ENCODE data around the gene GBA3. TPM values are rescaled to one million over a fixed set of nuclear protein-coding genes. Genes with fewer than 3 reads are reported as not detected.

The GBA3 gene
- total and polyA plus RNA-seq, 2 of the 8 experiments (the other 6 are each of a cell fraction or from before 2014, with no cell fraction given), result not detected

DNA sequence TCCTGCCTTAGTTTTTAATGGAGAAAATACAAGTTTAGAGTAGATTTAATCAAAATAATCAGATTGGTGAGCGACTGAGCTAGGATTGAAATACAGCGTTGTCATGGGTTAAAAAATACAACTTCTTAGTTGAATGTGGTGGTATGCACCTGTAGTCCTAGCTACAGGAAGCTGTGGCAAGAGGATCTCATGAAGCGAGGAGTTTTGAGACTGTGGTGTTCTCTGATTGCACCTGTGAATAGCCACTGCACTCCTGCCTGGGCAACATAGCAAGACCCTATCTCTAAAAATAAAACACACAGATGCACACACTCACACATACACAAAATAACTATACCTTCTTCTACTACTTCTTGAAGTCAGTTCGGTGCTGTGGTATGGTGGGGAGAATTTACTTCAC lies 19.8 kb upstream of the GBA3 start:
- Histone ChIP-seq H3K4me1 (replicated peaks in 1 of 4; ENCODE audit: control insufficient read depth in 3 of 4, insufficient read depth in 4 of 4, low read length in 3 of 4) (no peaks in the 10 kb centered on the region), H3K56ac (replicated peaks; ENCODE audit: insufficient read length, low read depth, low read length) (no peak overlapping the region), H4K5ac (ENCODE audit: insufficient read length, low read depth, low read length) (no peak overlapping the region), H4K91ac (replicated peaks; ENCODE audit: insufficient read length, low read length) (no peak overlapping the region), H3K23me2 (ENCODE audit: low read depth, low read length) (no peaks in the 10 kb centered on the region), H2AFZ (ENCODE audit: low read length) (no peak overlapping the region), H2BK5ac (ENCODE audit: low read depth, low read length) (no peak overlapping the region), H3K9ac (replicated peaks in 1 of 4; ENCODE audit: extremely low read depth in 1 of 4, low read depth in 3 of 4, low read length in 3 of 4) (no peak overlapping the region), H3K27ac (ENCODE audit: low read depth, low read length) (no peak overlapping the region), H3K4ac (replicated peaks; ENCODE audit: insufficient read length, low read depth, low read length) (no peak overlapping the region), H2BK120ac (replicated peaks; ENCODE audit: low read depth, low read length) (no peak overlapping the region), H3K36me3 (ENCODE audit: control insufficient read depth in 2 of 4, insufficient read depth in 4 of 4, low read length in 3 of 4) (no peaks in the 10 kb centered on the region), H3K4me2 (ENCODE audit: insufficient read depth in 1 of 2, low read depth in 2 of 2, low read length in 2 of 2) (no peak overlapping the region), H3K14ac (ENCODE audit: insufficient read length) (no peak overlapping the region), H3K23ac (ENCODE audit: insufficient read length) (no peak overlapping the region), H4K20me1 (replicated peaks in 1 of 2; ENCODE audit: control insufficient read depth in 1 of 2, insufficient read depth in 2 of 2, low read length in 2 of 2) (no peaks in the 10 kb centered on the region), H3K79me2 (ENCODE audit: control insufficient read depth in 1 of 2, insufficient read depth in 2 of 2, low read length in 2 of 2) (no peaks in the 10 kb centered on the region), H3K9me3 (ENCODE audit: insufficient read depth in 2 of 2, low read depth in 1 of 2, low read length in 1 of 2) (no peaks in the 10 kb centered on the region), H3K27me3 (replicated peaks in 1 of 4; ENCODE audit: control insufficient read depth in 3 of 4, extremely low read depth in 1 of 4, insufficient read depth in 3 of 4, low read length in 3 of 4) (peaks cover 0 to 1% (median 0%) of the 10 kb centered on the region in 4 experiments; a peak in 1 of 7 replicates), H2AK5ac (ENCODE audit: low read depth, low read length) (no peak overlapping the region), H2BK20ac (ENCODE audit: low read length) (no peak overlapping the region), H2BK12ac (ENCODE audit: low read depth, low read length) (no peak overlapping the region), H4K8ac (ENCODE audit: extremely low read depth, insufficient read depth, low read length) (no peak overlapping the region), H2BK15ac (ENCODE audit: low read length) (no peak overlapping the region), H3K4me3 (ENCODE audit: extremely low read depth in 1 of 4, insufficient read depth in 2 of 4, low read depth in 3 of 4, low read length in 4 of 4) (no peak overlapping the region), H3K79me1 (ENCODE audit: low read depth, low read length) (no peaks in the 10 kb centered on the region), H3K18ac (ENCODE audit: extremely low read depth, low read length) (no peak overlapping the region)
- TF ChIP-seq POLR2A (IDR thresholded peaks at IDR 0.05; ENCODE audit: control extremely low read depth in 1 of 2, low read depth in 2 of 2, low read length in 2 of 2) (no peak), JUND (IDR thresholded peaks at IDR 0.05; ENCODE audit: low read length) (no peak), TAF1 (IDR thresholded peaks at IDR 0.05; ENCODE audit: low read depth, low read length) (no peak), FOSL1 (IDR thresholded peaks at IDR 0.05; ENCODE audit: insufficient read depth, low read depth, low read length) (no peak), NRF1 (IDR thresholded peaks at IDR 0.05; ENCODE audit: low read depth, low read length) (no peak)
- ChIA-PET POLR2A (ENCODE audit: partially characterized antibody) (no interaction called here), CTCF (ENCODE audit: partially characterized antibody) (interaction anchor here (0.6 to 1.9 kb wide), 3 partner anchors 14 to 433 kb away, joined by 3 to 8 read pairs (median 3); no protein-coding TSS in a partner anchor)
- FAIRE-seq, result no peak
- 99% methylated on average over 4 of the region's 4 CpGs; no CpG with 5 or more reads in 1 of the 2 experiments for WGBS, 2 experiments (ENCODE audit: extremely low coverage in 1 of 2, insufficient coverage in 1 of 2, insufficient read length in 1 of 2, insufficient replicate concordance in 2 of 2, low coverage in 1 of 2, low lambda C conversion rate in 2 of 2, missing lambda C conversion rate in 1 of 2)
- no peak for DNase-seq (ENCODE audit: low read depth in 1 of 2, low spot score in 2 of 2)
